ENCODE data around the gene SLC5A10. TPM values are rescaled to one million over a fixed set of nuclear protein-coding genes. Genes with fewer than 3 reads are reported as not detected.
"Not testable (repeated sequence)": the region's sequence is repeated elsewhere in the genome, so short reads cannot be mapped to it uniquely, and the experiment has no call there.

Gene SLC5A10
- total RNA-seq, 1 experiment from 2014 or later: not detected

- H3K4me3 Mint-ChIP-seq: not testable (repeated sequence)
These were observed 84.2 kb downstream of the SLC5A10 start for GRCh38 chr17:19036186-19036585.

GRCh38 chr17:19037547-19037946, 85.6 kb downstream of the SLC5A10 start:
- WGBS (ENCODE audit: extremely low coverage, insufficient read length, low lambda C conversion rate): no CpG with 5 or more reads among the region's 6 CpGs
- H3K4me1 ChIP-seq (ENCODE audit: insufficient read depth, low read length); H3K27ac ChIP-seq (ENCODE audit: insufficient read length, low read depth, low read length); H3K23ac ChIP-seq (ENCODE audit: insufficient read length, low read depth, low read length); H2BK15ac ChIP-seq (ENCODE audit: low read depth, low read length); H3K4me2 ChIP-seq (ENCODE audit: insufficient read depth, insufficient read length, low read length); H3K79me2 ChIP-seq (ENCODE audit: insufficient read depth, low read length); H3K14ac ChIP-seq (ENCODE audit: insufficient read depth, low read length); H3K4me1 Mint-ChIP-seq; H3K27ac Mint-ChIP-seq; H3K79me1 ChIP-seq (ENCODE audit: insufficient read depth, low read depth, low read length, poor library complexity, severe bottlenecking); H3K18ac ChIP-seq (ENCODE audit: insufficient read length, low read depth, low read length); H3K27me3 ChIP-seq (ENCODE audit: insufficient read depth, low read length); H3K9me3 Mint-ChIP-seq; H4K20me1 ChIP-seq (ENCODE audit: control insufficient read depth, insufficient read depth, insufficient read length); H2BK12ac ChIP-seq (ENCODE audit: insufficient read length, low read depth, low read length); H2AFZ ChIP-seq (ENCODE audit: low read length); H3K23me2 ChIP-seq (ENCODE audit: insufficient read length, low read depth, low read length, poor library complexity, severe bottlenecking); DNase-seq; H3K36me3 Mint-ChIP-seq (ENCODE audit: insufficient read depth in 1 of 3, low read depth in 3 of 3); H2BK5ac ChIP-seq (ENCODE audit: insufficient read length, low read length); H4K8ac ChIP-seq (replicated peaks; ENCODE audit: insufficient read length, low read depth, low read length); H3K56ac ChIP-seq (ENCODE audit: insufficient read length, low read depth, low read length); H2BK20ac ChIP-seq (ENCODE audit: low read depth, low read length, poor library complexity, severe bottlenecking); H3K4ac ChIP-seq (ENCODE audit: low read depth, low read length); H3K4me3 Mint-ChIP-seq; H3K9me3 ChIP-seq (ENCODE audit: control insufficient read depth, low read depth, low read length); H3K9ac ChIP-seq (ENCODE audit: extremely low read depth, insufficient read length, low read length); H4K5ac ChIP-seq (ENCODE audit: insufficient read length, low read depth, low read length); H4K91ac ChIP-seq (ENCODE audit: insufficient read length, low read depth, low read length); H3K27me3 Mint-ChIP-seq (ENCODE audit: low read depth); H3T11ph ChIP-seq (ENCODE audit: low read length); H2BK120ac ChIP-seq (ENCODE audit: low read depth, low read length, poor library complexity, severe bottlenecking); H2AK5ac ChIP-seq (ENCODE audit: insufficient read length, low read length): not testable (repeated sequence)

More at GRCh38 chr17:19036186-19036585, 84.2 kb downstream of the SLC5A10 start:
- H3K23me2 ChIP-seq (ENCODE audit: insufficient read length, low read depth, low read length, poor library complexity, severe bottlenecking); H3K18ac ChIP-seq (ENCODE audit: insufficient read length, low read depth, low read length); H4K20me1 ChIP-seq (ENCODE audit: control insufficient read depth, insufficient read depth, insufficient read length); H3K27me3 Mint-ChIP-seq (ENCODE audit: low read depth); H3K27ac Mint-ChIP-seq; H3K9me3 ChIP-seq (ENCODE audit: control insufficient read depth, low read depth, low read length); H3K27me3 ChIP-seq (ENCODE audit: insufficient read depth, low read length); H3K27ac ChIP-seq (ENCODE audit: insufficient read length, low read depth, low read length); H4K5ac ChIP-seq (ENCODE audit: insufficient read length, low read depth, low read length); H4K8ac ChIP-seq (replicated peaks; ENCODE audit: insufficient read length, low read depth, low read length); H3K56ac ChIP-seq (ENCODE audit: insufficient read length, low read depth, low read length); H3K79me1 ChIP-seq (ENCODE audit: insufficient read depth, low read depth, low read length, poor library complexity, severe bottlenecking); H2BK15ac ChIP-seq (ENCODE audit: low read depth, low read length); H4K91ac ChIP-seq (ENCODE audit: insufficient read length, low read depth, low read length); H3K36me3 Mint-ChIP-seq (ENCODE audit: insufficient read depth in 1 of 3, low read depth in 3 of 3); H3K79me2 ChIP-seq (ENCODE audit: insufficient read depth, low read length); H2BK120ac ChIP-seq (ENCODE audit: low read depth, low read length, poor library complexity, severe bottlenecking); H3K4ac ChIP-seq (ENCODE audit: low read depth, low read length); H3K14ac ChIP-seq (ENCODE audit: insufficient read depth, low read length); H2AFZ ChIP-seq (ENCODE audit: low read length); H3K4me1 Mint-ChIP-seq; H3K9ac ChIP-seq (ENCODE audit: extremely low read depth, insufficient read length, low read length); H2BK20ac ChIP-seq (ENCODE audit: low read depth, low read length, poor library complexity, severe bottlenecking); H2AK5ac ChIP-seq (ENCODE audit: insufficient read length, low read length); H3K23ac ChIP-seq (ENCODE audit: insufficient read length, low read depth, low read length); H2BK12ac ChIP-seq (ENCODE audit: insufficient read length, low read depth, low read length); H3T11ph ChIP-seq (ENCODE audit: low read length); H3K9me3 Mint-ChIP-seq; H3K4me1 ChIP-seq (ENCODE audit: insufficient read depth, low read length); DNase-seq; H3K4me2 ChIP-seq (ENCODE audit: insufficient read depth, insufficient read length, low read length); H2BK5ac ChIP-seq (ENCODE audit: insufficient read length, low read length): not testable (repeated sequence)
- WGBS (ENCODE audit: extremely low coverage, insufficient read length, low lambda C conversion rate): no CpG with 5 or more reads among the region's 6 CpGs
